GM19395 (cell line): Measurements from ENCODE around the gene ARHGAP26.

Experiments used
- ATAC-seq: cut with Tn5 transposase; IDR thresholded peaks from one replicate; pipeline ENCODE4 v1.9.1; 2021; ENCODE audit warnings: mild to moderate bottlenecking, moderate library complexity; ENCODE audit not compliant: unreplicated experiment

ARHGAP26 gene

DNA sequence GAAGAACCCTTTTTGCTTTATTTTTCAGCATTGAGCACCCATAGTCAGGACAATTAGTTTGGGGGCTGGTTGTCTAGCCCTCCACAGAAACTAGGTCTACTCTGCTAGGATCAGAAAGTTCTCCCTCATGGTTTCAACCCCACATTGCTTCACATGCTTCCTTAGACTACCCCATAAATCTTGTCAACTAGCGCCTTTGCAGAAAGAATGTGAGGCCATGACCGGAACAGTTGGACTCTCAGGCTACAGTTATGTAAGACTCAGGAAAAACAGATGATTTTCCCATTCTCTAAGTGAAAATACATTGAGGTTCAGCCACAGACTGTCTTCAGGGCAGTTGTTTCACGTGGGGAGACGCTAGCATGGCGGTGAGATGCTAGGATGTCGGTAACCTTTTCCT, 377.7 kb downstream of the ARHGAP26 start:
- ATAC-seq, result no peak

DNA sequence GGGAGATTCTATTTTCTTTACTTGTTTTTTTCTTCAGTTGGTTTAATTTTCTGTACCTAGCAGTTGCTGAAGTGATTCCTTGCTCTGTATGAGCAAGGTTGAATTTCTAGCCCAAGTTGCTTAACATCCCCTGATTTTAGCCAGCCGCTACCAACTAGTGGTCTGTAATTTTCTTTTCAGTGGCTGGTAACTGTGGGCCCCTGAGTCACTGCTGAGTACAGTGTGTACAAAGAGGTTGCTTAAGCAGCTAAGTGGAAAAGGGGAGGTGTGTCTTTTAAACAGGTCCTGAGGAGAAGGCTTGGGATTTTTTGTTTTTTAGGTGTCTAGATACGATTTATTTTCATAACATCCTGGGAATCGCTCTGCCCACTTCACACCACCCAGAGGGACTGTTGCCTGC, 378.6 kb downstream of the ARHGAP26 start:
- no peak for ATAC-seq

DNA sequence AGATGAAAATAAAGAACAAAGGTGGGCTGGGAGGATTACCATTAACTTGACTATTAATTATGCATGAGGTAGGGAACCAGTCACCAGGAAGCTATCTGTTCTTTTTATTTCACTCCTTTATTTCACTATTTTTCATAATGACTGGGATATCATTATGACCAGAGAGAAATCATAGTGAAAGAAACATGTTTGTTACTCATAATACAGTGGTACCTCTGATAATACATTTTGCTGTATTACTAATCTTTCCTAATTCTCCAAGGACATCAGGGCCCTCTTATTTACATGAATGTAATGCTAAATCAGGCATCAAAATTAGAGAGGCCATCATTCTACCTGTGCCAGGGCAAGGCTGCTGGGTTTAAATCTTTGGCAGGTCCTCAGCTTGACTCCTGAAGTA, 379.6 kb downstream of the ARHGAP26 start:
- ATAC-seq, result no peak

- ATAC-seq, result no peak
Observed at GRCh38 chr5:143151056-143151700, 381.0 kb downstream of the ARHGAP26 start.

GRCh38 chr5:143152445-143152844, 382.3 kb downstream of the ARHGAP26 start:
- ATAC-seq, result no peak

DNA sequence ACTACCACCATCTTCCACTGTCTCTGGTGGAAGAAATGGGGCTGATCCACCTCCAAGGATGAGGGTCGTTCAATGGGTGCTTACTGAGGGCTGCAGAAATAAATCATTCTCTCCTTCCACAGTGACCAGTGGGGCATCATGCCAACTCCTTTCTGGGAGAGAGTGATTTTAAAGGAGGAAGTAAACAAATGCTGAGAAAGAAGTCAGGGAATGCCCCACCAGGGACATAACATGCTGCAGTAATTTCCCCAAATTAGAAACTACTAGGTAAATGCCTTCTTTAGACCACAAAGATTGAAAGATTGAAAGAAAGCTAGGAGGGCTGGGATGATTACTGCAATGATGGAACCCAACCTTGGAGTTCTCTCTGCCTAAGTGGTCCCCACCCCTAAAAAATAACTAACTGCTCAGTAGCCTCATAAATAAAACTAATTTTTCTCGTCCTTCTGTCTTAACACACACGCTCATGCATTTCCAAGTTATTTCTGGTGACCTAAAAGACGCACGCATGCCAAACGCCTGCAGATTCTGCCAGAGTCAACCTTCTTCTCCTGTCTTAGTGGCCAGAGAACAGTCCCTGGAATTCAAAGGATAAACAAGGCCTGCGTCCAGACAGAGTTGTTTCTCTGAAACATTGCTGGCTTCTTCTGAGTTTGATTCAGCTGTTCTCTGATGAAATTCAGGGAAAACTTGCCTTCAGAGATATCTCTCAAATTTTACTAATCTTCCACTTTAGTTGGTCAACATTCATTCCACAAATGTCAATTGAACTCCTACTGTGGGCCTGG, 383.3 kb downstream of the ARHGAP26 start:
- no peak for ATAC-seq

DNA sequence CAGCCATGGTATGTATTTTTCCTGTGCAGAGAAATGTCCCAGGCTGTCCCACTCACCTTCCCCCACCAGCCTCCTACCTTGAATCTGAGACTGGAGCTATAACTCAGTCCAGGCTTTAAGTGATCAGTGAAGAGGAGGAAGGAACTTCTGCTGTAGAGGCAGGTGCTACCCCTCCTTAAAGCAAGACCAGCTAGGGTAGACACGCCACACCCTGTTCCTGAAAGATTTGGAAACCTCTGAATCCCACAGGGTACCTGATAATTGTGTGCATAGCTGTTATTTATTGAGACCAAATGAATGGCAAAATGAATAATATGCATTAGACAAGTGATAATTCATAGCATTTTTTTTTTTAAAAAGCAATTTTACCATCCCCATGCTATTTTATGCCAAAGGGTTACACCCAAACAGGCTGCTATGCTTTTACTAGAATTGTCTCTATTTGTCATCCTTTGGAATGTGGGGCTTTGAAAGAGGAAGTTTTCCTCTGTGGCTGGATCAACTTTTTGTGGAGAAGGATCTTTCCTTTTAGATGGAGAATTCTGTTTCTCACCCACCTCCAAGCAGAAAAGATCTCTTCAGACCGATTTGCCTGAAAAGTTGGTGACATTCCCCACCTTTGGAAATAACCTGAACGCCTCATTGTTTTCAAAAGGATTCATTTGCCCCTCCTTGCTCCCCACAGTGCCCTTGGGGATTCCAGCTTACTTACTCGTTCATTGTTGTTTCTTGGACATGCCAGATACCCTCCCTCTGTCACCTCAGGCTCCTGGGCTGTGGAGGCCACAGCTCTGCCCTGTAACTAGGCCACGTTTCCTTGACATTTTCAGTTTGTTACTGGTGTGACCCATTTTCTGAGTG, 384.6 kb downstream of the ARHGAP26 start:
- no peak for ATAC-seq

GRCh38 chr5:143155455-143155854, 385.3 kb downstream of the ARHGAP26 start:
- ATAC-seq, result no peak

DNA sequence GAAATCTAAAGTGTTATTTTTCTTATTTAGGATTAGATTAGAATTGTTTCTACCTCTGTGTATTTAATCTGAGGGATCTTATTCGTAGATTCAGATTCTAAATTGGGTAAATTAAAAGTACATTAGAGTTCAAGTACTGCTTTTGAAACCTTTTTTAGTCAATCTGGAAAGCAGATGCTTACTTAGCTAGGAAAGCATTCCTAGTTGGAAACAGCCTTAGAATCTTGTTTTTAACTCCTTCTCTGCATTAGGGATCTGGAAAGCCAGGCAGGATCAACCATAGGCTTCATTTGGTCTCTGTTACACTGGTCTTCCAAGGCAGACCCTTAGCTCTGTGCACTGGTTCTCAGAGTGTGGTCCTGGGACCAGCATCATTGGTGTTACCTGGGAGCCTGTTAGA, 385.9 kb downstream of the ARHGAP26 start:
- ATAC-seq, result no peak

GRCh38 chr5:143156572-143156971, 386.4 kb downstream of the ARHGAP26 start:
- no peak for ATAC-seq

DNA sequence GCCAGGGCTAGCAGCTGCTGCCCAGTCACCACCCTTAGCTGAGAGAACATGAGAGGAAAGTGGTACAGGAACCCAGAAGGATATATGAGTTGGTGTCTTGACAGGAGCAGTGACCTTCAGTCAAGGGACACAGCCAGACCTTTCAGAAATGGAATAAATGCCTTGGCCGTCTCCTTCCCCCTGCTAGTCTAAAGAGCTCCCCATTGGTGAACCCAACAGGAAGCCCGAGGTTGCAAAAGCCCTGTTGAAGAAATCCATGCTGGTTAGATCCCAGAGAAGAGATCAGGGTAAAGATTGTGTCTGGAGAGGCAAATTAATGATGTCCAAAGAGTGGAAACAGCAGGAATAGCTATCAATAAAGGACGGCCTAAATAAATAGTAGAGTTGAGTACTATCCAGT, 388.9 kb downstream of the ARHGAP26 start:
- no peak for ATAC-seq

- no peak for ATAC-seq
Observed at GRCh38 chr5:143161885-143162540, 391.8 kb downstream of the ARHGAP26 start.

GRCh38 chr5:143162810-143163209, 392.6 kb downstream of the ARHGAP26 start:
- no peak for ATAC-seq

GRCh38 chr5:143164557-143164956, 394.4 kb downstream of the ARHGAP26 start:
- no peak for ATAC-seq

DNA sequence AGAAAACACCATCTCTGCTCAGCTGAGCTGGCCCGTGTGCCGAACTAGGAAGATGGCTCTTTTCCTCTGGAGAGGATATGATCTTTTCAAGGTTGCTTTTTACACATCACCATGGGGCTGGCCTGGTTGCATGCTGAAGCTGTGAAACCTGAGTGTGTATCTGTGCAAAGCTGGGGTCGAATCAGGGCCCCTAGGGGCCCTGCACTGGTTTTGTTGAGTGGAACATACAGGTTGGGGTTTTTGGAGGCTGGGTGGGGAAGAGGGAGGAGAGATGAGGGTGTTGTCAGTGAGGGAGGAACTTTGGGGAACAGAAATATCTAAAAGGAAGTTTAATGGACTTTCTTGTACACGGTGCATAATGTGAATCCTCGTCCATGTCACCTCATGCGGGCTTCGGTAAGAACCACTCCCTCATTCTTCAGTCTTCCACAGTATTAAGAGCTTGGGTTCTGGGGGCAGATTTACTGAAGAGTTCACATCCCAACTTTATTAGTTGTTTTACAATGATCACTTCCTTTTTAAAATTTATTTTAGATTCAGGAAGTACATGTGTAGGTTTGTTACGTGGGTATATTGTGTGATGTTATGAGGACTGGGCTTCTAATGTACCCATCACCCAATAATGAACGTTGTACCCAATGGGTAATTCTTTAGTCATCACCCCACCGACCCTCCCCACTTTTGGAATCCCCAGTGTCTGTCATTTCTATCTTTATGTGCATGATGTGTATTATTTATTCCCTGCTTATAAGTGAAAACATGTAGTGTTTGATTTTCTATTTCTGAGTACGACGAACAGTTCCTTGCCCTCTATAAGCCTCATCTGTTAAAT, 395.1 kb downstream of the ARHGAP26 start:
- ATAC-seq, result no peak

DNA sequence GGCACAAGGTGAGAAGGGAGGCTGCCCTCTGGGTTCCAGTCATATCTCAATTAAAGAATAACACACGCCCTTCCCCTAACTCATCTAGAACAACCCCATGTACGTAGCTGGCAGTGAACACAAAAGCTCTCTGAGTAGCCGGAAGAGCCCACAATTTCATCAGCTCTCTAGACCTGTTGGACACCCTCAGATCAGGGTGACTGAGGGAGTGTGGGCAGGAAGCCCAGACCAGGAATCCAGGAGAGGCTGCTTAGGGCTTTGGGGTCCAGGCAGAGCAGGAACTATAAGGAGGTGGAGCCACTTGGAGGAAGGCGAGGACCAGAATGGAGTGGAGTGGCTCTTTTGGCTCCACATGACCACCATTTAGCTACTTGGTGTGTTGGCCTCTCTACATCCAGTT, 395.9 kb downstream of the ARHGAP26 start:
- ATAC-seq, result no peak

DNA sequence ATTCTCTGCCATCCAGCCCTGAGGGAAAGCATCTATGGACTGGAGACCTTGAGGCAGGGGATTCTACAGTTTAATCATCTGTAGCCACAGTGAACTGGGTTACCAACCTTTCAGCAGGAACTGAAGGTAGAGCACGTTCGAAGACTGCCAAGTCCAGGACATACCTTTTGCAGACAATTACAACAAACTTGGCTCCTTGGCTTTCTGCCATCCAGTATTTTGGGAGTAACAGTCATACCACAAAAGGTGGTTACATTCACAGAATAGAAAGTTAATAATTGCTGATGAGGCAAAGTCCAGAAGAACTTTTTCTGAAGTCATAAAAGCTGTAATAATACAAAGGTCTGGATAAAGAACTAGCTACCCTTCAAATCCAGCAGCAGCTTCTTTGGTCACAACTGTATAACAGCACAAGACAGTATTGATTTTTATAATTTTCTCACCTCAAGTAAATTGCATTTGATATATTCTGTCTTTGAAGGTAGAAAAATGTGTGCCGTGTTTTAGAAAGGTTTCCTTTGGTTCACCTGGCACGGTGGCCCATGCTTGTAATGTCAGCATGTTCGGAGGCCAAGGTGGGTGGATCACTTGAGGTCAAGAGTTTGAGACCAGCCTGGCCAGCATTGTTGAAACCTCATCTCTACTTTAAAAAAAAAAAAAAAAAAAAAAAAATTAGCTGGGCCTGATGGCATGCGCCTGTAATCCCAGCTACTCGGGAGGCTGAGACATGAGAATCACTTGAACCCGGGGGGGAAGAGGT, 396.7 kb downstream of the ARHGAP26 start:
- no peak for ATAC-seq

- ATAC-seq, result no peak
Observed at GRCh38 chr5:143168171-143168741, 398.1 kb downstream of the ARHGAP26 start.
